GM19397 (cell line): Measurements from ENCODE around the gene PPID.
A peak's percentile ranks its signal among the peaks of the same experiment; 100 is the strongest.
"Not testable (repeated sequence)": the region's sequence is repeated elsewhere in the genome, so short reads cannot be mapped to it uniquely, and the experiment has no call there.

Source experiments
- ATAC-seq: cut with Tn5 transposase; IDR thresholded peaks from one replicate; pipeline ENCODE4 v1.9.1; 2021; ENCODE audit warnings: mild to moderate bottlenecking, moderate library complexity; ENCODE audit not compliant: unreplicated experiment

Gene PPID

DNA sequence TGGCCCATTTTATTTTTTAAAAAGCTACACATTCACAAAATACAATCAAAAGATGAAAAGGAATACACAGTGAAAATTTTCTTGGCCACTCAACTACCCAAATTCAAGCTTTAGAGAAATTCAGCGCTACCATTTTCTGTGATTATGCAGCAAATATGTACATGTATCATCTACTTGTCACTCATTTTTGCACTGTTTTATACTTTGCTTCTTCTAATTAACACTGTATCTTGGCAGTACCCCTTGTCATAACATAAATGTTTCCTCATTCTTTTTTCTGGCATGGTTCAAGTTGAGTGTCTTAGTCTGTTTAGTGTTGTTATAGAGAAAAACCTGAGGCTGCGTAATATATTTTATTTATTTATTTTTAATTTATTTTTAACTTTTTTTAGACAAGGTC, 15.7 kb upstream of the PPID start:
- no peak for ATAC-seq

DNA sequence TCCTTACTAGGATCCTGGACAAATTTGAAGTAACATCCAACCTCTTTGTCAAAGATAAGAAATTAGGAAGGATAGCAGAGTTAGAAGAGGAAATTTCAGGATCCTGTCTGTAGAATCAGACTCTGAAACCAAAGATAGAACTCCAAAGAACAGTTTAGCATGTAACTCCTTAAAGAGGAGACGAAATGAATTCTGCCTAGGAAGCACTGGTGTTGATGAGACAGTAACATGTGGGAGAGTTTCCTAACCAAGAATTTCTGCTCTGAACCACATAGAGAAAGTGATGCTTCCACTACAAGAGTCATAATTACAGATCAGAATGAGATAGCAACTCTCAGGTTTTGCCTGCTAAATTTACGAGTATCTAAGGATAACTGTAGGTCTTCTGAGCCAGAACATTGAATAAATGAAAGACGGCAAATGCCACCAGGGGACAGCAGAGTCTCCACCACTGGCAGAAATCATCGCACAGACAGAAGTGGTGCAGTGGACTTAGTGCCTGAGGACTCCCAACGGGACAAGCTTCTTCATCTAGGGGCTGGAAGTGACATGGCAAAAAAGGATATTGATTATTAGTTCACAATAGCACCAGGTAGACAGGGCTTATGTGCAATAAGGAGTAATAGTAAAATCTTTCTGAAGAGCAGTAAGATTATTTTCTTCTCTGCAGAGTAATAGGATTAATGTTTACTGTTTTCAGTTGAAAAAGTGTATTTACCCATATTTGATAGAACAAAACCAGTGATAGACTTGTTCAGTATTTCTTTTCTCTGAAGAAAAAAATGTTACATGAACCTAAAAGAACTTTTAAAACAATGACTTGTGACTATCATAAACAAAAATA, 6.7 kb upstream of the PPID start:
- no peak for ATAC-seq

DNA sequence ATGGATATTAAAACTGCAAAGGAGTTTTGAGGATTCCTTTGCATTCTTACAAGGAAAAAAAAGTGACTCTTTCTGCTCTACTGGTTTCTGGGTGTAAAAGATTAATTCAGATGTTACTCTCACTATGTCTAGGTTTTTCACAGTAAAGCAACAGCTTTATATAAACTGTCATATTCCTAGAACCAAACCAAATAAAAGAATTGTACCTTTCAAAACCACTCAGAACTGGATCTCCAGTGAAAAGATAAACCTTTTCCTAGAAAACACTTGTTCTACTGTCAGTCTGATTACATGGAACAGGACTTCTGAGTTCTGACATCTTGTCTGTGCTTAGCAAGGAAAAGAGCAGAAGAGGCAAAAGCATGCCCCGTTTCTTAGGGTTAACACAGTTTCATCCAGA, 5.0 kb upstream of the PPID start:
- no peak for ATAC-seq

DNA sequence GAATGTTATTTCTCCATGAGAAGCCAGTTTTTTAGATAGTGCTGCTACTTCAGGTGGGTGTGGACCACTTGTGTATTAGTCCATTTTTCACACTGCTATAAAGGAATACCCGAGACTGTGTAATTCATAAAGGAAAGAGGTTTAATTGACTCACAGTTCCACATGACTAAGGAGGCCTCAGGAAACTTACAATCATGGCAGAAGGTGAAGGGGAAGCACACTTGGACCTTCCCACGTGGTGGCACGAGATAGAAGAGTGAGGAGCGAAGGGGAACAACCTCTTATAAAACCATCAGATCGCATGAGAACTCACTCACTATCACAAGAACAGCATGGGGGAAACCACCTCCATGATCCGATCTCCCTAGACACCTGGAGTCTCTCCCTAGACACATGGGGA, 3.4 kb upstream of the PPID start:
- no peak for ATAC-seq

DNA sequence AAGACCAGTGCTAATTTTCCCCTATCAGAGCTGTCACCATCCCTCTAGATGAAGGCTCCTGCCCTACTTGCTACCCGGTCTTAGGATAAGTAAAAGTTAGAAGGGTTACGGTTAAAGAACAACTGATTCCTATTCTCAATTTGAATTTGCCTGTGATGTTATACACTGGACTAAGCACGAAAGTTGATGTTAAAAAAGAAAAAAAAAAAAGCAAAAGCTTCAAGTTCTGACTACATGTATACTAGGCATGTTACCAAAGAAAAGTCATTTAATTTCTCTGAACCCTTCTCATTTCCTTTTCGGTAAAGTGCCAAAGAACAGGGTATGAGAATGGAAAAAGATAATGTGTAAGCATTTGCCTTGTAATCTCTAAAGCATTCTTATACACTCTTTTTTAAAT, 1.4 kb upstream of the PPID start:
- no peak for ATAC-seq

DNA sequence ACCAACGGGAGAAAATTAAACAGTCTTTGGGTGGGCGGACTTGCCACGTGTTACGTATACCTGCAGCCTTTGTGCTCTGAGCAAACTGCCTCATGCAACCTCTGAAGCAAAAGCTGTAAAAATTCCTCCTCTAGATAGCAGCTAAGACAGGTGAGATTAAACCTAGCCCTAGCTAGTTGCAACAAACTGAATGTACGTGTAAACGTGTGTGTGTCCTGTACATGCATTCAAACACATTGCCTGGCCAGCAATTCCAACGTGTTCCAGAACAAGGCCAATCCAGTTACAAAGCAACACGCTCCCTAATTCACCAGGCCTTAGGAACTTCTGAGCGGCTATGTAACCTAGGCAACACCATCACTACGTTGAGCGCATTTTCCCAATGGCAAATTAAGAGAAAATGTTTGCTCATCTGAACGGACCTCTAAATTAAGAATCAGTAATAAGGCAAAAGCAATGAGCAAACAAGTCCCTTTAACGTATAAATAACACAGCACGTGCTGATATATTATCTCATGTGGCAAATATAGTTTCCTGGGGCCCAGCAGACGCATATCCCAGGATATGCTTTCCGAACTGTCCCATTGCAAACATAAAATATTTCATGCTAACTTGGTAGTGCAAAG, 792 bp downstream of the PPID start:
- no peak for ATAC-seq

DNA sequence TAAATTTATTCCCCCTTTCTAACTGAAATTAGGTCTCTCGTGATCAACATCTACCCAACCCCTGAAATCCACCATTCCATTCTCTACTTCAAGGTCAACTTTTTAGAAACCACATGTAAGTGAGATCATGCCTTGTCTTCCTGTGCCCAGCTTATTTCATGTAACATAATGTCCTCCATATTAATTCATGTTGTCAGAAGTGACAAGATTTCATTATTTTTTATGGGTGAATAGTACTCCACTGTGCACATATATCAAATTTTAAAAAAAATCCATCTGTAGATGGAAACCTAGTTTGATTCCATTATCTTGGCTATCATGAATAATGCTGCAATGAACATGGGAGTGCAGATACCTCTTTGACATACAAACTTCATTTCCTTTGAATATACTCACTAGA, 1.5 kb downstream of the PPID start:
- no peak for ATAC-seq

DNA sequence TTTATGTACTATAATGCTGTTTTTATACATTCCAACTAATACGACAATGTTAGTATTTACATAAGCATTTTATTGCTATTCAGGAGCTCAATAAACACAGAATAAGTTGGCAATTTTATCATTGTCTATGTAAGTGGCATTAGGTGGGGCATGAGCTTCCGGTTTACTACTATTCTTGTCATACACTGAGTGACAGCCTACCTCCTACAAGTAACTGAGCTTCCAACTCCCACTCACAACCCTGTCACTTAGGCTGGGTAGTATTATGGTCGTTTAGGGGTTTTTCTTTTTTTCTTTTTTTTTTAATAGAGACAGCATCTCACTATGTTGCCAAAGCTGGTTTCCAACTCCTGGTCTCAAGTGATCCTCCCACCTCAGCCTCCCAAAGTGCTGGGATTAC, 7.4 kb downstream of the PPID start:
- no peak for ATAC-seq

DNA sequence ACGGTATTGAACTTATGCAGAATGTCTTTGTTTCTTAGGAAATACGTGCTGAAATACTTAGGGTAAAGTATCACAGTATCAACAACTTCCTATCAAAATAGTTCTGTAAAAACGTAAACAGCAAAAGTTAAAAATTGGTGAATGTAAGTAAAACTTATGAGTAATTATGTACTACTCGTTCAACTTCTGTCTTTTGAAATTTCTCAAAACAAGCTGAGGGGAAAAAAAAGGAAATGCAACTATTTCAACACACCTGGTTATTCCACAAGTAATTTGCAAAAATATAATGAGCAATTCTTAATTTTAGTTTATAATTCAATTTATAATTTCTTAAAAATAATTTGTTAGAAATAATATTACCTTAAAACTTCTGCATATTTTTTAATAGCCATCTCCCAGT, 8.3 kb downstream of the PPID start:
- ATAC-seq = no peak

DNA sequence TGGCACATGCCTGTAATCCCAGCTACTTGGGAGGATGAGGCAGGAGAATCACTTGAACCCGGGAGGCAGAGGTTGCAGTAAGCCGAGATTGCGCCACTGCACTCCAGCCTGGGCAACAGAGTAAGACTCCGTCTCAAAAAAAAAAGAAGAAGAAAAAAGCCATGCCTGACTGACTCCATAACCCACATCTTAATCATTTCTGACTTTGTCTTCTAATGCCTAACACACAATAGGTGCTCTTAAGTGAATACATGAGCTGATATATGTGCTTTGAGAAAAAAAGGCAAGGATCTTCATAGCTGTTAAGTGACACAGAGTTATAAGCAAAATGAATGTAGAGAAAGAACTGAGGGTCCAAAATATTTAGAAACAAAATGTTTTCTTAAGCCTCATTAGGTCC, 10.6 kb downstream of the PPID start:
- ATAC-seq = not testable (repeated sequence)

DNA sequence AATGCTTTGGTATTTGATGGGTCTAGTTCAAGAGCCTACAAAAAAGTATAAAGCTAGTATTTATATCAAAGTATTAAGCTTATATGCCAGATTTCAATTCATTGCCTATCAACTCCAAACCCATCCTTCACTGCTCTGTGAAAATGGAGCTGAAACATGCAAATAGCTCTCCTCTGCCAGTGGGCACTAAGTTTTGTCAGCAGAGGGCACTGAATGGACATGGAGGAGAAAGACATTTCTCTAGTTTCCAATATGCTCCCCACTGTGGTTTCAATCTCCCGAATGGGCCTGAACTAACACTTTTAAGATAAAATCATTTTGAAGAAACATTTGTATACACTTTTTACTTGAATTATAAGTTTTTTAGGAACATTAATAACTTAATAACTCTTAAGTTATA, 12.4 kb downstream of the PPID start:
- no peak for ATAC-seq

DNA sequence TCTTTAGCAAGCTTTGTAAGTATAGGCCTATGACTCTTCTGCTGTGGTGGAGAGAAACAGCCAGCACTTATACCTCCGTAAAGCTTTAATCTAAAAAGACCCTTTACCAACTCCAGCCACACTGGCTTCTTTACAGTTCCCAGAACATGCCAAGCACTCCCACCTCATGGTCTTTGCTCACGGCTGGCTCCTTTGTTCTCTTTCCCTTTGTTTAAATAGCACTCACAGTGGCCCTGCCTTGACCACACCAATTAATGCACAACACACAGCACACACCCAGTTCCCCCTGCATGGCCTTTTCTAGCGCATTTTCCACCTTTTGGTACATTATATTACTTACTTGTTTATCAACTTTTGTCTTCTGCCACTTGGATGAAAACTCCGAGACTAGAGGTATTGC, 18.9 kb downstream of the PPID start:
- no peak for ATAC-seq

DNA sequence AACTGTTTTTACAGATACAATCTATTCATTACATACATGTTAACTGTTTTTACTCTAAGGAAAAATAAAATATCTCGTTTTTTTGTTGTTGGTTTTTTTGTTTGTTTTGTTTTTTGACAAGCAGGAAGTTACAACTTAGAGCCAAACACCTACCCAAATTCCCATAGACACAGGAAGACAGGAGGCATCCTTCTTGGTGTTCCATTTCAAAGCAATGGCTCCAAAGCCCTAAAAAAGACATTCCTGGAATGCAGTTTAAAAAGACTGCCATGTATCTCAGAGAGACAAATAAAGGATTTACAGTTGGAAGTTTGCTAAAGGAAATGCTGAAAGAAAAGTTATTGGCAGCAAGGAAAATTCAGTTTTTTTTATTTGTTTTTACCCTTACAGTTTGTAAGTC, 34.4 kb downstream of the PPID start:
- ATAC-seq = no peak

DNA sequence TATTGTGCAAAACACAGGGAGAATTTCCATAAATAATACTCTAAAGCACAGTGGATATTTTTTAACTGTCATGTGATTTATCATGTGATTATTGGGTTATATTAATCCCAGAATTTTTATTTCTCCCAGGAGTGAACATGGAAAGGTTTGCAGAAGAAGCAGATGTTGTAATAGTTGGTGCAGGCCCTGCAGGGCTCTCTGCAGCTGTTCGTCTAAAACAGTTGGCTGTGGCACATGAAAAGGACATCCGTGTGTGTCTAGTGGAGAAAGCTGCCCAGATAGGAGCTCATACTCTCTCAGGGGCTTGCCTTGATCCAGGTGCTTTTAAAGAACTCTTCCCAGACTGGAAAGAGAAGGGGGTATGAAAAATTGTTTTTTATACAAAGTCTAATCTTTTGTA, 41.1 kb downstream of the PPID start:
- ATAC-seq = no peak

DNA sequence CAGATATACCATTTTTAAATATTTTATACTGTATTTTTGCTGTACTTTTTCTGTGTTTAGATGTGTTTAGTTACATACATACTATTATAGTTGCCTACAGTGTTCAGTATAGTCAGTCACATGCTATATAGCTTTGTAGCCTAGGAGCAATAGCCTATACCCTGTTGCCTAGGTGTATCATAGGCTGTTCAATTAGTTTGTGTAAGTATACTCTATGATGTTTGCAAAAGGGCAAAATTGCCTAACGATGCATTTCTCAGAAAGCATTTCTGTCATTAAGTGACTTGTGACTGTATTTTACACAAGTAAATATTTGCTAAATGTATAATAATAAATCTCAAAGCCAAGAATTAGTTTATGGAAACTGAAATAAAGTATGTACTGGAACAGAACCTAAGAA, 41.6 kb downstream of the PPID start:
- no peak for ATAC-seq

DNA sequence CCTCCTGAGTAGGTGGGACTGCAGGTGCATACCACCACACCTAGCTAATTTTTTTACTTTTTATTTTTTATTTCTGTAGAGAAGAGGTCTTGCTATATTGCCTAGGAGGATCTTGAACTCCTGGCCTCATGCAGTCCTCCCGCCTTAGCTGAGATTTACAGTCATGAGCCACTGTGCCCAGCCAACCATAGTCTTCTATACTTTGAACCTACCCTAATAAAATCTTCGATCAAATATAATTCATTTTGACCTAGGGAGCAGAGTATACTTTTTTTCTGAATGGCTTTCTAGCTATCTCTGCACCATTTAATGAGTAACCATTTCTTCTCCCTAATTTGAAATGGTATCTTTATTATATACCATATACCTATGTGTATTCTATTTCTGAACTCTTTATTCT, 44.4 kb downstream of the PPID start:
- no peak for ATAC-seq

DNA sequence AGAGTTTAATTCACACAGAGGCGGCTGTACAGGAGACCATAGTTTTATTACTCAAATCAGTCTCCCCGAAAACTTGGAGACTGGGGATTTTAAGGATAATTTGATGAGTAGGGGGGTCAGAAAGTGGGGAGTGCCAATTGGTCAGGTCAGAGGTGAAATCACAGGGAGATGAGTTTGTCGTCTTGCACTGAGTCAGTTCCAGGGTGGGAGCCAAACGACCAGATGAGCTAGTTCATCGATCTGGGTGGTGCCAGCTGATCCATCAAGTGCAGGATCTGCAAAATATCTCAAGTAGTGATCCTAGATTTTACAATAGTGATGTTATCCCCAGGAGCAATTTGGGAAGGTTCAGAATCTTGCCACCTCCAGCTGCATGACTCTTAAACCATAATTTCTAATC, 47.1 kb downstream of the PPID start:
- ATAC-seq = no peak

DNA sequence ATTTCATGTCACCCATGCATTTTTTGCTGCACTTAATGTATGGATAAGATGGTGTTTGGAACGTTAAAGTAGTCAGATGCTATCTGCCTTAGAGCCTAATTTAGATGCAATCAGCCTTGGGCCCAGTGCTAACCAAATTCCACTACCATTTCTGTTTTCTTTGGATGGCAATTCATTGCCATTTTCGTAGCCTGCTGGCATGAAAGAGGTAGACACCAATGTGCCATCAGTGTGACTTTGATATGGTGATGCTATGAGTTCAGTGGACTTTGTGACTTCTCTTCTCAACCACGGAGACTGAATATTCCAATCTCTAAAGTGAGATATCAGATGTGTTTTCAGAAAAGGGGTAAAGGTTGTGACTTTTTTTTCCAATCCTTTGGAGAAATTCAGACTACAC, 49.6 kb downstream of the PPID start:
- no peak for ATAC-seq

DNA sequence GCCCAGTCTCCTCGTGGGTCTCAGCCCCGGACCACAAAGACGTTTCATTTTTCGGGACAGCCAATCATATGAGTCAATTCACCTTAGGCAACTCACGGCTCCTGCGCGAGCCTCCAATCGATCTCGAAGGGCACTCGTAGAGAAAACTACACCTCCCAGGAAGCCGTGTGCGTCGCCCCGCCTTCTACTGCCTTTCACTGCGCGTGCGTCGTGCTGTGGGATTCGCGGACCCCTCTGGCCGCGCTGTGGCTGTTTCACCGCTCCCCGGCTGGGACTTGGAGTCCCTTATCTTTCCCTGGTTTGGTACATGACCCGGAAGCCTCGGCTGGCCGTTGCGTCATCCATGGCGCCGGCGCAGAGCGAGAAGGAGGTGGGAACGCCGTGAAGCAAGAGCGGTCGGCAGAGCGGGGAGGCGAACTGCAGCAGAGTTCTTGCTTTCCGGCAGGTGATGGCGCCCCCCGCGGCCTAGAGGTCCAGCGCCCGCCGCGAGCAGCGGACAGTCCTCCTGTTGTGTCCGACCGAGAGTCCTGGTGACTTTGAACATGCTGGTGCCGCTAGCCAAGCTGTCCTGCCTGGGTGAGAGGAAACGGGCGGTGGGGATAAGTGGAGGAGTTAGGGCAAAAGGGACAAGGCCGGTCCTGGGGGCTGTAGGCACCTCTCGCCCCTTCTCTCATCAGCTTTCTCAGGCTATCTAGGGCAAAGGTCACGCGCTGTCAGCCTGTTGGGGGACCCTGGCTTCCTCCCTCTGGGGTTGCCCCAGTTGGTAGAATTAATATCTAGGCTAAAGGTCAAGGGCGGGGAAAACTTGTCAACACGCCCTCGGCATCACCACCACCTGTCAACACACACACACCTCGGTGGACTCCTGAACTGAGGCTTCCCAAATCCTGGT, 51.0 kb downstream of the PPID start, which contains the start of gene ETFDH:
ETFDH (plus strand) TSS at position 382 of the 892 bp plus-strand sequence; CDS start at position 543, 161 bp downstream.
- peak; percentile 81 for ATAC-seq

DNA sequence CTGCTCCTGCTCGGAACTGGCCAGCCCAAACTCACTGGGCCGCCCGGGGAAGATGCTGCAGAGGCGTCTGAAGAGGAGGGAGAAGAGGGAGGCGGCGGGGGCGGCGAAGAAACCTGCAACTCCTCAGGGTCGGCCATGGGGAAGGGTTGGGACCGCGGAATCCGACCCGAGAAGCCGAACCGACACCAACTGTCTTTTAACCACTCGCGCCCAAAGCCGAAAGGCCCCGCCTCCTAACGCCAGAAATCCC, 51.6 kb downstream of the PPID start, which contains the start of gene C4orf46:
C4orf46 (minus strand) TSS at position 223 of the 250 bp plus-strand sequence; CDS start at position 137, 86 bp downstream.
- ATAC-seq = no peak

DNA sequence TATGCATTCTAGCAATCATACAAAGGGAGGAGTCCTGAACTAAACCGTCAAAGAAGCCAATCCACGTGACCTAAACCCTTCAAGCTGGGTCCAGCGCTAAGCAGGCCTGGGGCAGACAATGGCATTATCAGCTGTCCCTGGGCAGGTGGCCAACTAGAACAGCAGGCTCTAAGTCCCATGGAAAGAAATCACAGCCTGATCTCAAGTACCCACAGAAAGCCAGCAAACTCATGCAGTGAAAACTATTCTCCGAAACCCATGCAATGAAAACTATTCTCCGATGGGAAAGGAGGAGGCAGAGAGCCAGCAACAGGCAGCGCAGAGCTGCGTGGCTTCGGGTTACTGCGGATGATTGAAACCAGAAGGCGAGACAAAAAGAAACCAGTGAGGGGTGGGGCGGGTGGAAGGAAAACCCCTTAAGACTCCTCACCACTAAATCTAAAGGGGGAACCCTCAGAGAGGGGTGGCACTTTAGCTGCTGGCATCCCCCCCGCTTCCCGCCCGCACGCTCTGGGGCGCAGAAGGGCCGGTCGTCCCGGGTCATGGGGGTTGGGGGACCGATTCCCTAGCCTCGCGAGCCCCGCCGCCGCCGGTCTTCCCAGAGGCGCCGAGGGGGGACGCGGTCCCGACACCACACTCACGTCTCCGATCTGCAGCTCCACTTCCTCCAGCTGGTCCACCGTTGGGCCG, 52.1 kb downstream of the PPID start:
- peak; percentile 27 for ATAC-seq
